Adrenal gland (tissue), 5 donors: ENCODE results near the gene FAM89B.

Experiments used
- POLR2A ChIP-seq, 2 donors: fragments of 450-650 bp; IDR thresholded peaks; one replicate each; pipeline ENCODE4 v1.6.1; 2017; ENCODE audit warnings: antibody characterized with exemption in 2 of 2, mild to moderate bottlenecking in 2 of 2, moderate library complexity in 1 of 2
- TF ChIP-seq, protein P1 (sequence below), 6 experiments: fragments of 450-650 bp in 4 of 6; fragments of 200-600 bp in 2 of 6; sonication (generic) in 1 of 6; IDR thresholded peaks; 1 replicate in 5 of 6; 2 replicates in 1 of 6; pipeline versions ENCODE4 v1.5.1 to v1.8.0; 2016 to 2021; ENCODE audit warnings: antibody characterized with exemption in 6 of 6, mild to moderate bottlenecking in 2 of 6, moderate library complexity in 1 of 6
- donor health status: DM: no; HTN: no; CAD: no.

DNA sequence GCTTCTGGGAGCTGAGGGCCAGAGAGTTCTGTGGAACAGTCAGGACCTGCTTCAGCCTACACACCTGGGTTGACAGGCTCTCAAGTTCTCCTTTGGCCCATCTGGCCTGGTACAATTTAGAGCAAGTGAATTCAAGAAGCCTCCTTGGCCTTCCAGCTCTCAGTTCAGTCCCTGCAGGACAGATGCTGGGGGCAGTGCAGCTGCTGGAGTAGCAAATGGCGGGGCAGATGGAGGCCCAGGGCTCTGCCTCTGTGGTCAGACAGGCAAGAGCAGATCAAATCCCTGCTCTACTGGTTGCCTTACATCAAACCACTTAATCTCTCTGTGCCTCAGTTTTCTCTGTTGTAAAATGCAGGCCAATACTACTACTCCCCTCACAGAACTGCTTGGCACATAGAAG is 31.9 kb downstream of the FAM89B start:
- TF ChIP-seq, protein P1, sequence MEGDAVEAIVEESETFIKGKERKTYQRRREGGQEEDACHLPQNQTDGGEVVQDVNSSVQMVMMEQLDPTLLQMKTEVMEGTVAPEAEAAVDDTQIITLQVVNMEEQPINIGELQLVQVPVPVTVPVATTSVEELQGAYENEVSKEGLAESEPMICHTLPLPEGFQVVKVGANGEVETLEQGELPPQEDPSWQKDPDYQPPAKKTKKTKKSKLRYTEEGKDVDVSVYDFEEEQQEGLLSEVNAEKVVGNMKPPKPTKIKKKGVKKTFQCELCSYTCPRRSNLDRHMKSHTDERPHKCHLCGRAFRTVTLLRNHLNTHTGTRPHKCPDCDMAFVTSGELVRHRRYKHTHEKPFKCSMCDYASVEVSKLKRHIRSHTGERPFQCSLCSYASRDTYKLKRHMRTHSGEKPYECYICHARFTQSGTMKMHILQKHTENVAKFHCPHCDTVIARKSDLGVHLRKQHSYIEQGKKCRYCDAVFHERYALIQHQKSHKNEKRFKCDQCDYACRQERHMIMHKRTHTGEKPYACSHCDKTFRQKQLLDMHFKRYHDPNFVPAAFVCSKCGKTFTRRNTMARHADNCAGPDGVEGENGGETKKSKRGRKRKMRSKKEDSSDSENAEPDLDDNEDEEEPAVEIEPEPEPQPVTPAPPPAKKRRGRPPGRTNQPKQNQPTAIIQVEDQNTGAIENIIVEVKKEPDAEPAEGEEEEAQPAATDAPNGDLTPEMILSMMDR (IDR thresholded peaks at IDR 0.05) = no peak
- TF ChIP-seq POLR2A (IDR thresholded peaks at IDR 0.05) = no peak
